Thyroid gland (tissue), 4 donors: ENCODE data around the gene UNC119. TPM values are rescaled to one million over a fixed set of nuclear protein-coding genes. Genes with fewer than 3 reads are reported as not detected.

ENCODE experiments used
- DNase-seq, 2 donors: peaks; one replicate each; pipeline ENCODE4 v3.0.0-alpha.2; 2019
- H3K27ac ChIP-seq, 3 donors: fragments of 200-600 bp; sonication (generic); 1 replicate in 2 of 3; 2 replicates in 1 of 3; pipeline ENCODE4 v1.5.1; 2016 to 2019; ENCODE audit warnings: mild to moderate bottlenecking in 1 of 3, moderate library complexity in 1 of 3
- H3K27me3 ChIP-seq: fragments of 200-600 bp; sonication (generic); one replicate; pipeline ENCODE4 v1.5.1; 2019
- H3K36me3 ChIP-seq, 2 donors: fragments of 200-600 bp; sonication (generic); one replicate each; pipeline ENCODE4 v1.5.1; 2016 to 2019
- H3K4me1 ChIP-seq, 2 donors: fragments of 200-600 bp; sonication (generic); one replicate each; pipeline ENCODE4 v1.5.1; 2017 to 2019
- H3K4me3 ChIP-seq, 3 donors: fragments of 200-600 bp; sonication (generic); replicated peaks in 1 of 3; 1 replicate in 2 of 3; 2 replicates in 1 of 3; pipeline ENCODE4 v1.5.1; 2016; ENCODE audit warnings: mild to moderate bottlenecking in 1 of 3
- H3K9me3 ChIP-seq: fragments of 200-600 bp; sonication (generic); one replicate; pipeline ENCODE4 v1.5.1; 2017
- CTCF ChIP-seq, 6 experiments: fragments of 200-600 bp in 3 of 6; fragments of 450-650 bp in 3 of 6; sonication (generic) in 3 of 6; IDR thresholded peaks; one replicate each; pipeline ENCODE4 v1.5.1; 2016 to 2019; ENCODE audit warnings: antibody characterized with exemption in 6 of 6, mild to moderate bottlenecking in 2 of 6, inconsistent platforms in 1 of 6, moderate library complexity in 1 of 6
- POLR2A ChIP-seq, 2 donors: fragments of 450-650 bp; IDR thresholded peaks; one replicate each; pipeline ENCODE4 v1.6.1; 2017; ENCODE audit warnings: antibody characterized with exemption in 2 of 2, mild to moderate bottlenecking in 2 of 2, moderate library complexity in 1 of 2
- WGBS, 2 donors: methylation state at CpG; one replicate each; pipeline ENCODE4 v1.1.5; 2017; 5-methylcytosine and 5-hydroxymethylcytosine counted together
- intact Hi-C: fragments of 100-400 bp; cut with DNase I; formaldehyde crosslinking; loops from one replicate; pipeline ENCODE4 v1.15.1; 2023
- total RNA-seq, 4 donors: library from RNA; depleted of rRNA; stranded (reverse); fragments of >200 nt; gene quantifications; one replicate each; pipeline ENCODE4 v1.2.3, GENCODE V29; 2016

The UNC119 gene
- total RNA-seq, 4 donors from 2014 or later: 29.8 to 43.9 (median 36.0) TPM

- H3K36me3 ChIP-seq: no peaks in the 10 kb centered on the region
- intact Hi-C loops: no loop called here
- H3K9me3 ChIP-seq: no peaks in the 10 kb centered on the region
- no peak for TF ChIP-seq POLR2A (IDR thresholded peaks at IDR 0.05)
- TF ChIP-seq CTCF (IDR thresholded peaks at IDR 0.05): no peak
- WGBS, 2 donors: 85 to 94% methylated on average over 11 of the region's 12 CpGs
- DNase-seq: no peak
- no peak overlapping the region for H3K4me3 ChIP-seq
- no peaks in the 10 kb centered on the region for H3K27me3 ChIP-seq
- H3K4me1 ChIP-seq: peaks cover 0 to 7% of the 10 kb centered on the region in 2 donors
- no peak overlapping the region for H3K27ac ChIP-seq
Observed at GRCh38 chr17:28537219-28537610, 15.2 kb downstream of the UNC119 start.

GRCh38 chr17:28536532-28537218, 15.7 kb downstream of the UNC119 start:
- Histone ChIP-seq H3K9me3 (no peaks in the 10 kb centered on the region), H3K27me3 (no peaks in the 10 kb centered on the region), H3K4me3 (no peak overlapping the region), H3K4me1 (peaks cover 0 to 7% of the 10 kb centered on the region in 2 donors), H3K27ac (no peak overlapping the region), H3K36me3 (no peaks in the 10 kb centered on the region)
- TF ChIP-seq POLR2A (IDR thresholded peaks at IDR 0.05): no peak
- no peak for TF ChIP-seq CTCF (IDR thresholded peaks at IDR 0.05)
- intact Hi-C loops: no loop called here
- 64 to 77% methylated on average over 7 to 9 of the region's 9 CpGs for WGBS, 2 donors
- no peak for DNase-seq

DNA sequence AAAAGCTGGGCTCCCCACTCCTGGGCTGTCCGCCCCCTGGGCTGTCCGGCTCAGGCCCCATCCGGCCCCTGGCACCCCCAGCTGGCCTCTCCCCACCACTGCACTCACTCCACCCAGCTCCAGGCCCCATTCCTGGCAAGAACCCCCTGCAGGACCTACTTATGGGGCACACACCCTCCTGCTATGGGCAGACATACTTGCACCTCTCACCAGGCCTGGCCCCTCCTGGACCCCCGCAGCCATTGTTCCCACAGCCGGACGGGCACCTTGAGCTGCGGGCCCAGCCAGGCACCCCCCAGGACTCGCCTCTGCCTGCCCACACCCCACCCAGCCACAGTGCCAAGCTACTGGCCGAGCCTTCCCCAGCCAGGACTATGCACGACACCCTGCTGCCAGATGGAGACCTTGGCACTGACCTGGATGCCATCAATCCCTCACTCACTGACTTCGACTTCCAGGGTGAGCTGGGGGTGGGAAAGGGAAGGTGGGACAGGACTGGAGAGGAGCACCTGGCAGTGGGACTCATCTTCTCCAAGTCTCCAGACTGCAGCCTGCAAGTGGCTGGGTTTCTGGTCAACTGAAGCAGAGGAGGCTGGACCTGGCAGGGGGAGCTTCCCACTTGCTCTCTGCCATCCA, 17.6 kb downstream of the UNC119 start:
- no peak for TF ChIP-seq POLR2A (IDR thresholded peaks at IDR 0.05)
- no peak for TF ChIP-seq CTCF (IDR thresholded peaks at IDR 0.05)
- no peak for DNase-seq
- intact Hi-C loops: no loop called here
- Histone ChIP-seq H3K4me1 (peaks cover 0 to 7% of the 10 kb centered on the region in 2 donors), H3K27me3 (no peaks in the 10 kb centered on the region), H3K27ac (no peak overlapping the region), H3K4me3 (no peak overlapping the region), H3K36me3 (no peaks in the 10 kb centered on the region), H3K9me3 (no peaks in the 10 kb centered on the region)
- 93 to 95% methylated on average over 5 to 11 of the region's 11 CpGs for WGBS, 2 donors

DNA sequence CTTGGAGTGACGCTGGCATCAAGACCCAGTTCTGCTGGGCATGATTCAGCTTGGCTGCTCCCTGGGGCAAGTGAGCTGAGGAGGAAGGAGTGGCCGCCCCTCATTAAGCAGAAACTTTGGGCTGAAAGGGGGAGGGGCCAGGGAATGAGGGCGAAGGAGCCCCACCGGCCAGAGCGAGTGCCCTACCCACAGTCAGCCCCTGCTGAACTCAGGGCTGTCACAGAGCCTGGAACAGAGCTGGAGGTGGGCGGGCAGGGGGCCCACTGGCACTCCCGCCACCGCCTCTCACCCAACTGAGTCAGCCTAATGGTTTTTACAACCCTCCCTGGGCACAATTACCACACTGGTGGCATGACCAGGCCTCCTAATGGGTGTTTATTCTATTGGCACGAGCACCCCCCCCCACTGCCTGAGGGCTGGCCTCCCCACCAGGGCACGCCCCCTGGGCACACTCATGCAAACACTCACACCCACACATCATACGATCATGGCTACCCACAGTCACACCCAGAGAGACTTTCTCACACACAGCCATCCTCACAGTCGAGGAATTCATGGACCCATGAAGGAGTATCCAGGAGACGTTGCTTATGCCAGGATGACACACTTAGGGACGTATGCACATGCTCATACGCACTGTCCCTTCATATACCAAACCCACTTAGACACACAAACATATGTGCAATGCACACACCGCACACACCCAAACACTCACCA, 19.2 kb downstream of the UNC119 start:
- Histone ChIP-seq H3K27me3 (no peaks in the 10 kb centered on the region), H3K4me3 (no peak overlapping the region), H3K4me1 (peaks cover 0 to 8% of the 10 kb centered on the region in 2 donors), H3K36me3 (no peaks in the 10 kb centered on the region), H3K9me3 (no peaks in the 10 kb centered on the region), H3K27ac (no peak overlapping the region)
- peak; percentile 43 to 46 for DNase-seq
- intact Hi-C loops: no loop called here
- no peak for TF ChIP-seq CTCF (IDR thresholded peaks at IDR 0.05)
- no peak for TF ChIP-seq POLR2A (IDR thresholded peaks at IDR 0.05)
- WGBS, 2 donors: 68 to 80% methylated on average over 13 to 16 of the region's 16 CpGs
